Peyer's patch (tissue), 4 donors: ENCODE data around the gene APOL2. TPM values are rescaled to one million over a fixed set of nuclear protein-coding genes. Genes with fewer than 3 reads are reported as not detected.

ENCODE experiments used
- DNase-seq, 3 donors: peaks; one replicate each; pipeline ENCODE4 v3.0.0-alpha.2; 2017 to 2019
- H3K27ac ChIP-seq, 4 donors: fragments of 200-600 bp; sonication (generic); one replicate each; pipeline ENCODE4 v1.5.1; 2016 to 2019
- H3K27me3 ChIP-seq, 2 donors: fragments of 200-600 bp; sonication (generic); one replicate each; pipeline ENCODE4 v1.5.1; 2019
- H3K36me3 ChIP-seq, 3 donors: fragments of 200-600 bp; sonication (generic); one replicate each; pipeline ENCODE4 v1.5.1; 2016 to 2019
- H3K4me1 ChIP-seq, 4 donors: fragments of 200-600 bp; sonication (generic); one replicate each; pipeline ENCODE4 v1.5.1; 2016 to 2019
- H3K4me3 ChIP-seq, 4 donors: fragments of 200-600 bp; sonication (generic); 1 replicate in 3 of 4; 2 replicates in 1 of 4; pipeline ENCODE4 v1.5.1; 2016 to 2019; ENCODE audit warnings: mild to moderate bottlenecking in 1 of 4
- H3K9me3 ChIP-seq, 4 donors: fragments of 200-600 bp; sonication (generic); one replicate each; pipeline ENCODE4 v1.5.1; 2016 to 2019; ENCODE audit warnings: mild to moderate bottlenecking in 1 of 4
- POLR2A ChIP-seq, 2 donors: fragments of 450-650 bp; IDR thresholded peaks; one replicate each; pipeline ENCODE4 v1.5.1; 2017; ENCODE audit warnings: antibody characterized with exemption in 2 of 2, mild to moderate bottlenecking in 2 of 2, moderate library complexity in 2 of 2
- total RNA-seq, 4 donors: library from RNA; depleted of rRNA; stranded (reverse); fragments of >200 nt; gene quantifications; one replicate each; pipeline ENCODE4 v1.1.0, GENCODE V29; 2016
- TF ChIP-seq, protein P1 (sequence below), 6 experiments: fragments of 450-650 bp in 4 of 6; fragments of 200-600 bp in 2 of 6; sonication (generic) in 1 of 6; IDR thresholded peaks; one replicate each; pipeline ENCODE4 v1.5.1; 2017 to 2019; ENCODE audit warnings: antibody characterized with exemption in 6 of 6, mild to moderate bottlenecking in 3 of 6, moderate library complexity in 1 of 6

The APOL2 gene
- total RNA-seq, 4 donors from 2014 or later: 48.7 to 55.2 (median 52.3) TPM

DNA sequence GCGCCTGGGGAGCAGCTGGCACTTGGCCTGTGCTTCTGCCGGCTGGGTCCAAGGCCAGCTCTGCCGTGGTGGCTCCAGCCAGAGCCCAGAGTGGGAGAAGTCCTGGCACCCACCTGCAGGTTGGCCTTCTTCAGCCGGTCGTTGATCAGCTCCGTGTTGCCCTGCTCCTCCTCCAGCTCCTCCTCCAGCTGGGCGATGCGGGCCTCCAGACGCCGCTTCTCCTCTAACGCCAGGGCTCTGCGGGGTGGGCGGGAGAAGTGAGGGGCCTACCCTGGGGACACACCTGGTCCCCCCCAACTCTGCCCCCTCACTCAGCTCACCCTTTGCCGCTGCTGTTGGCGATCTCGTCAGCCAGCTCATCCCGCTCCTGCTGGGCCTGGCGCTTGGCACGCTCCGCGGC, 46.2 kb upstream of the APOL2 start:
- Histone ChIP-seq H3K4me1 (peaks cover 0 to 5% (median 0%) of the 10 kb centered on the region in 4 donors), H3K36me3 (peaks cover 0 to 96% (median 0%) of the 10 kb centered on the region in 3 donors), H3K27ac (peak overlapping the region in 2 of 4 donors; percentile 59 to 68), H3K9me3 (no peaks in the 10 kb centered on the region), H3K27me3 (no peaks in the 10 kb centered on the region), H3K4me3 (no peak overlapping the region)
- TF ChIP-seq, protein P1, sequence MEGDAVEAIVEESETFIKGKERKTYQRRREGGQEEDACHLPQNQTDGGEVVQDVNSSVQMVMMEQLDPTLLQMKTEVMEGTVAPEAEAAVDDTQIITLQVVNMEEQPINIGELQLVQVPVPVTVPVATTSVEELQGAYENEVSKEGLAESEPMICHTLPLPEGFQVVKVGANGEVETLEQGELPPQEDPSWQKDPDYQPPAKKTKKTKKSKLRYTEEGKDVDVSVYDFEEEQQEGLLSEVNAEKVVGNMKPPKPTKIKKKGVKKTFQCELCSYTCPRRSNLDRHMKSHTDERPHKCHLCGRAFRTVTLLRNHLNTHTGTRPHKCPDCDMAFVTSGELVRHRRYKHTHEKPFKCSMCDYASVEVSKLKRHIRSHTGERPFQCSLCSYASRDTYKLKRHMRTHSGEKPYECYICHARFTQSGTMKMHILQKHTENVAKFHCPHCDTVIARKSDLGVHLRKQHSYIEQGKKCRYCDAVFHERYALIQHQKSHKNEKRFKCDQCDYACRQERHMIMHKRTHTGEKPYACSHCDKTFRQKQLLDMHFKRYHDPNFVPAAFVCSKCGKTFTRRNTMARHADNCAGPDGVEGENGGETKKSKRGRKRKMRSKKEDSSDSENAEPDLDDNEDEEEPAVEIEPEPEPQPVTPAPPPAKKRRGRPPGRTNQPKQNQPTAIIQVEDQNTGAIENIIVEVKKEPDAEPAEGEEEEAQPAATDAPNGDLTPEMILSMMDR (IDR thresholded peaks at IDR 0.05): no peak
- TF ChIP-seq POLR2A (IDR thresholded peaks at IDR 0.05): no peak
- DNase-seq: peak in 1 of 3 donors; percentile 45

DNA sequence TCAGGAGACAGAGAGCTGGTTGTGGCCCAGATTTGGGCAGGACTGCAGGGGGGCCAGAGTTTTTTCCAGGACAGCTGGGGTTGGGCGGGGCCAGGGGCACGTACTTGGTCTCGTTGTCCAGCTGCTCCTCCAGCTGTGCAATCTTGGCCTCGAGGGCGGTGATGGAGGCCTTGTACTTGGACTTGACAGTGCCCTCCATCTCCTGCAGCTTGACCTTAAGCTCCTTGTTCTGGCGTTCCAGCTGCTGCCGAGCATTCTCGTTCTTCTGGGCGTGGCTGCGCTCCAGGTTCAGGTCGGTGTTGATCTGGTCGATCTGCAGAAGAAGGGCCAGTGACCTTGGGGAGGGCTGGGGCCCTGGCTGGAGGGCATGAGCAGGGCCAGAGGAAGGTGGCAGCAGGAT, 45.7 kb upstream of the APOL2 start:
- Histone ChIP-seq H3K27me3 (no peaks in the 10 kb centered on the region), H3K36me3 (peaks cover 0 to 94% (median 0%) of the 10 kb centered on the region in 3 donors), H3K4me1 (peaks cover 0 to 5% (median 0%) of the 10 kb centered on the region in 4 donors), H3K9me3 (no peaks in the 10 kb centered on the region), H3K27ac (peak overlapping the region in 2 of 4 donors; percentile 59 to 68), H3K4me3 (no peak overlapping the region)
- TF ChIP-seq, protein P1 (IDR thresholded peaks at IDR 0.05): no peak
- TF ChIP-seq POLR2A (IDR thresholded peaks at IDR 0.05): no peak
- DNase-seq: peak in 1 of 3 donors; percentile 46

DNA sequence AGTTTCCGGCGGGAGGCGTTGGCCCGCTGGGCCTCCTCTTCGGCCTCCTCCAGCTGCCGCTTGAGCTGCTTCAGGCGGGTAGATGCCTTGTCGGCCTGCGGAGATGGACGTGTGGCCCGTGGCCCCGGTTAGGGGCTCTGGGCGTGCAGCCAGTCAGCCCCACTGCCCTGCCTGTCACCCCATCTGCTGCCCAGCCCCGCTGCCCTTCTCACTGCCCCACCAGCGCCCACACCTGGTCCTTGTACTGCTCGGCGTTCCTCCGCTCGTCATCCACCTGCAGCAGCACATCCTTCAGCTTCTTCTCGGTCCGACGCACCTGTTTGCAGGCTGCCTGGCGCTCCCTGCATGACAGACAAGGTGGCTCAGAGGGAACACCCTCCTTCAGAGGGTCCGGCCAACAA, 44.8 kb upstream of the APOL2 start:
- H3K4me3 ChIP-seq: no peak overlapping the region
- DNase-seq: peak in 1 of 3 donors; percentile 51
- TF ChIP-seq POLR2A (IDR thresholded peaks at IDR 0.05): no peak
- TF ChIP-seq, protein P1 (IDR thresholded peaks at IDR 0.05): no peak
- H3K9me3 ChIP-seq: no peaks in the 10 kb centered on the region
- peak overlapping the region in 1 of 4 donors; percentile 68 for H3K27ac ChIP-seq
- peaks cover 0 to 5% (median 0%) of the 10 kb centered on the region in 4 donors for H3K4me1 ChIP-seq
- H3K36me3 ChIP-seq: peaks cover 0 to 85% (median 0%) of the 10 kb centered on the region in 3 donors
- no peaks in the 10 kb centered on the region for H3K27me3 ChIP-seq

DNA sequence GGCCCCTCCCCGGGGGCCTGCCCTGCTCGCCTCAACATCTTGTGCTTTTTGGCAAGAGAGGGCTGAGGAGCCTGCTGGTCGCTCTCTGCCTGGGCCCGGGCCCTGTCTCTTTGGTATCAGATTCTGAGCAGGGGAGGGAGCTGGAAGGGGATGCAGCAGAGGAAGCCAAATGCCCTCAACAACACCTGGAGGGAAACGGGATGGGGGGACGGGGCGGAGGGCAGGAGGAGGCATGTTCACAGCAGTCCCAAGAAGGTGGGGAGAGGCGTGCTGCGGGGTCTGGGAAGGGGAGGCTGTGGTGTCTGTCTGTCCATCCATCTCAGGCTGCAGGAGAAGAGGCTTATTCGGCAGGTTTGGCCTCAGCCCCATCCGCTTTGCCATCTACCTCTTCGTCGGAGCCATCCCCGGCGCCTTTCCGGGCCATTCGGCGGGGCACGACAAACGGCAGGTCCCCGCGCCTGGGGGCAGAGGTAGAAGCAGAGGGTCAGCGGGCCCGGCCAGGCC, 43.1 kb upstream of the APOL2 start:
- Histone ChIP-seq H3K9me3 (no peaks in the 10 kb centered on the region), H3K36me3 (peaks cover 0 to 67% (median 0%) of the 10 kb centered on the region in 3 donors), H3K4me3 (no peak overlapping the region), H3K27me3 (no peaks in the 10 kb centered on the region), H3K4me1 (peaks cover 0 to 10% (median 4%) of the 10 kb centered on the region in 4 donors), H3K27ac (no peak overlapping the region)
- no peak for DNase-seq
- TF ChIP-seq, protein P1 (IDR thresholded peaks at IDR 0.05): no peak
- TF ChIP-seq POLR2A (IDR thresholded peaks at IDR 0.05): no peak

DNA sequence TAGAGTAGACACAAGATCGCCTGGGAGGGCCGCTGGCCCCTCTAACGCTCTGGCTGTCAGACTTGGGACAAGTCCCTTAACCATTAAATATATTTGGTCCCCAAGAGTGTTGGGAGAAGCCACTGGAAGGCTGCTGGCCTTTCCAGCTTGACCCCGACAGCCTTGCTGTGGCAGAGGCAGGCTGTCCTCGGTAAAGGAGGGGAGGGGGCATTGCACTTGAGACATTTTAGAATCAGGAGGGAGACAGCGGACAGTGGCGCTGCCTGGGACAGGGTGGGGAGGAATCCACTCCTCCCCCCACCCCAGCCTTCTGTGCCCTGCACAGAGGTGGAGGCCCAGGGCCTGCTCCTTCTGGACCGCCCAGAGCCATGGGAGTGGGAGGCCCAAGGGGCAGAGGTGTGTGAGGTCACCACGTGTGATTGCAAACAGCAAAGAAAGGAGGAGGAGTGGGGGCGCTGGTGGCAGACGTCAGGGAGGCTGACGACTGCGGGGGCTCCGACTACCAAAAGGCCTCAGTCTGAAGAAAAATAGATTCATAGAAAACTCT, 42.5 kb upstream of the APOL2 start:
- DNase-seq: peak in 1 of 3 donors; percentile 36
- no peaks in the 10 kb centered on the region for H3K27me3 ChIP-seq
- no peak overlapping the region for H3K27ac ChIP-seq
- no peak overlapping the region for H3K4me3 ChIP-seq
- no peak for TF ChIP-seq POLR2A (IDR thresholded peaks at IDR 0.05)
- TF ChIP-seq, protein P1 (IDR thresholded peaks at IDR 0.05): no peak
- peaks cover 0 to 62% (median 0%) of the 10 kb centered on the region in 3 donors for H3K36me3 ChIP-seq
- no peaks in the 10 kb centered on the region for H3K9me3 ChIP-seq
- peaks cover 0 to 11% (median 4%) of the 10 kb centered on the region in 4 donors for H3K4me1 ChIP-seq
